Peyer's patch (tissue), 4 donors: Measurements from ENCODE around the gene GOLGA1.

Experiments
- CTCF ChIP-seq, 6 experiments: fragments of 450-650 bp in 4 of 6; fragments of 200-600 bp in 2 of 6; sonication (generic) in 1 of 6; IDR thresholded peaks; one replicate each; pipeline ENCODE4 v1.5.1; 2017 to 2019; ENCODE audit warnings: antibody characterized with exemption in 6 of 6, mild to moderate bottlenecking in 3 of 6, moderate library complexity in 1 of 6
- POLR2A ChIP-seq, 2 donors: fragments of 450-650 bp; IDR thresholded peaks; one replicate each; pipeline ENCODE4 v1.5.1; 2017; ENCODE audit warnings: antibody characterized with exemption in 2 of 2, mild to moderate bottlenecking in 2 of 2, moderate library complexity in 2 of 2

- TF ChIP-seq CTCF (IDR thresholded peaks at IDR 0.05): no peak
- TF ChIP-seq POLR2A (IDR thresholded peaks at IDR 0.05): no peak
These were observed 5.3 kb upstream of the GOLGA1 start for GRCh38 chr9:124946167-124946566.
